ENCODE data around the gene LIF.
A peak's percentile ranks its signal among the peaks of the same experiment; 100 is the strongest.

Gene LIF

GRCh38 chr22:30245985-30246813 lies at the start of gene LIF:
TSS of gene LIF (minus strand) at chr22:30246759. CDS start at chr22:30246695, 64 bp downstream.
- Histone ChIP-seq H3K36me3 (ENCODE audit: control insufficient read depth, insufficient read depth, low read length) (peaks cover 1% of the 10 kb centered on the region; the same call in 1 of the 2 replicates), H3K4me3 (replicated peaks; ENCODE audit: low read depth, low read length) (peak within 1 kb of the TSS; percentile 63), H3K27me3 (replicated peaks; ENCODE audit: control insufficient read depth, insufficient read depth, low read length) (no peaks in the 10 kb centered on the region)
- TF ChIP-seq, protein P1, sequence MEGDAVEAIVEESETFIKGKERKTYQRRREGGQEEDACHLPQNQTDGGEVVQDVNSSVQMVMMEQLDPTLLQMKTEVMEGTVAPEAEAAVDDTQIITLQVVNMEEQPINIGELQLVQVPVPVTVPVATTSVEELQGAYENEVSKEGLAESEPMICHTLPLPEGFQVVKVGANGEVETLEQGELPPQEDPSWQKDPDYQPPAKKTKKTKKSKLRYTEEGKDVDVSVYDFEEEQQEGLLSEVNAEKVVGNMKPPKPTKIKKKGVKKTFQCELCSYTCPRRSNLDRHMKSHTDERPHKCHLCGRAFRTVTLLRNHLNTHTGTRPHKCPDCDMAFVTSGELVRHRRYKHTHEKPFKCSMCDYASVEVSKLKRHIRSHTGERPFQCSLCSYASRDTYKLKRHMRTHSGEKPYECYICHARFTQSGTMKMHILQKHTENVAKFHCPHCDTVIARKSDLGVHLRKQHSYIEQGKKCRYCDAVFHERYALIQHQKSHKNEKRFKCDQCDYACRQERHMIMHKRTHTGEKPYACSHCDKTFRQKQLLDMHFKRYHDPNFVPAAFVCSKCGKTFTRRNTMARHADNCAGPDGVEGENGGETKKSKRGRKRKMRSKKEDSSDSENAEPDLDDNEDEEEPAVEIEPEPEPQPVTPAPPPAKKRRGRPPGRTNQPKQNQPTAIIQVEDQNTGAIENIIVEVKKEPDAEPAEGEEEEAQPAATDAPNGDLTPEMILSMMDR (IDR thresholded peaks at IDR 0.05; ENCODE audit: insufficient read depth, low read length, poor library complexity, severe bottlenecking): no peak
- DNase-seq (ENCODE audit: extremely low read depth, insufficient read length): no peak

DNA sequence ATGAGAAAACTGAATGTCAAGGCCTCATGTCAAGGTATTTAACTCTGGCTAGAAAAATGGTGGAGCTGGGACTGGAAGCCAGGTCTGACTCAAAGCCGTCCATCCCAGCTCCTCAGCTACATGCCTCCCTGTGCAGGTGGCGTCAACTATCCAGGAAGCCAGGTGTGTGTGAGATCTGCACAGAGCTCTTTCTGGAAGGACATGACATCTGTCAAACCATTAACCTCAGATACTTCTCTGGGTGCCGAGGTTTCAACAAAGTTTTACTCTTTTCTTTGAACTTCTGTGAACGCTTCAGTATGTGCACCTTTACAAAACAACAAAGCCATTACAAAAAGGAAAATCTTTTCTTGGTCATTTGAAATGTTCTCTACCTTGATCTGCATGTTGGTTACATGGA lies 49.8 kb upstream of the LIF start:
- no peak for DNase-seq (ENCODE audit: extremely low read depth, insufficient read length)
- peaks cover 71% of the 10 kb centered on the region for H3K36me3 ChIP-seq (ENCODE audit: control insufficient read depth, insufficient read depth, low read length)
- TF ChIP-seq, protein P1 (IDR thresholded peaks at IDR 0.05; ENCODE audit: insufficient read depth, low read length, poor library complexity, severe bottlenecking): no peak
- H3K4me3 ChIP-seq (replicated peaks; ENCODE audit: low read depth, low read length): no peak overlapping the region
- no peaks in the 10 kb centered on the region for H3K27me3 ChIP-seq (replicated peaks; ENCODE audit: control insufficient read depth, insufficient read depth, low read length)

- Histone ChIP-seq H3K27me3 (replicated peaks; ENCODE audit: control insufficient read depth, insufficient read depth, low read length) (no peaks in the 10 kb centered on the region), H3K4me3 (replicated peaks; ENCODE audit: low read depth, low read length) (no peak overlapping the region), H3K36me3 (ENCODE audit: control insufficient read depth, insufficient read depth, low read length) (peaks cover 71% of the 10 kb centered on the region)
- no peak for DNase-seq (ENCODE audit: extremely low read depth, insufficient read length)
- TF ChIP-seq, protein P1 (IDR thresholded peaks at IDR 0.05; ENCODE audit: insufficient read depth, low read length, poor library complexity, severe bottlenecking): no peak
Observed at GRCh38 chr22:30295576-30295975, 49.0 kb upstream of the LIF start.

DNA sequence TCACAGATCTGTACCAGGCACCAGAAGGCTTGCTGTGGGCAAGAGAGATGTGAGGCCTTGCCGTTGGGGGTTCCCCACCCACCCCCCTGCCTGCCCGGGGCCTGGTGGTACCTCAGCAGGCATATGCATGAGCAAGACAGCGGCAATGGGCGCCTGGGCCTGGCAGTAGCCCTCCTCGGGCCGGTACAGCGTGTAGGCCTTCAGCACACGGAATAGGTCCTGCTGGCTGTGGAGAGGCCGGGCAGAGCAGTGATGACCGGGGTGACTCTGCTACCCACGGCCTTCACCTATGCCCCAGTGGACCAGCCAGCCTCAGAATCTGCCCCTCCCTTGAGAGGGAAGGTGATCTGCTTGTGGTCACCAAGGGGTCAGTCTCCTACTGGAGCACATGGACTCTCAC lies 48.3 kb upstream of the LIF start:
- peaks cover 67% of the 10 kb centered on the region for H3K36me3 ChIP-seq (ENCODE audit: control insufficient read depth, insufficient read depth, low read length)

DNA sequence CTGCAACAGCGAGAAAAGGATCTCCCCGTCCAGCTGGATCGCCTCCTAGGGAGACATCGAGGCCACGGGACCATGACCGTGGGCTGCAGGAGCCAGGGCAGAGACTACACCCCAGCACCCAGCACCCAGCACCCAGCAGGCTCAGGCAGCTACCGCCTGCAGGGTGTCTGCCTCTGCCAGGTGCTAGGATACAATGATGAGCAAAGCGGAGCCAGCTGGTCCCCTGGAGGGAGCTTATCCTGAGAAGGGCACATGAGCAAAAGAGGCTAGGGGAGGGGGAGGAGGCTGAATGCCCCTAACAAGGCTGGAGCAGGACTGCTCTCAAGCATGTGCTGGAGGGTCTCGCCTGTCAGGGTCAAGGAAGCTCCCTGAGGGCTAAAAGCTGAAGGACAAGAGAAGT lies 47.5 kb upstream of the LIF start:
- H3K27me3 ChIP-seq (replicated peaks; ENCODE audit: control insufficient read depth, insufficient read depth, low read length): no peaks in the 10 kb centered on the region
- peaks cover 63% of the 10 kb centered on the region for H3K36me3 ChIP-seq (ENCODE audit: control insufficient read depth, insufficient read depth, low read length)
- TF ChIP-seq, protein P1 (IDR thresholded peaks at IDR 0.05; ENCODE audit: insufficient read depth, low read length, poor library complexity, severe bottlenecking): no peak
- no peak for DNase-seq (ENCODE audit: extremely low read depth, insufficient read length)
- H3K4me3 ChIP-seq (replicated peaks; ENCODE audit: low read depth, low read length): no peak overlapping the region

More for the DNA sequence above, 48.3 kb upstream of the LIF start:
- no peak overlapping the region for H3K4me3 ChIP-seq (replicated peaks; ENCODE audit: low read depth, low read length)
- H3K27me3 ChIP-seq (replicated peaks; ENCODE audit: control insufficient read depth, insufficient read depth, low read length): no peaks in the 10 kb centered on the region
- no peak for DNase-seq (ENCODE audit: extremely low read depth, insufficient read length)
- TF ChIP-seq, protein P1 (IDR thresholded peaks at IDR 0.05; ENCODE audit: insufficient read depth, low read length, poor library complexity, severe bottlenecking): no peak
